OCI-M1 (cell line): ENCODE results near the gene CCDC88A.
"Not testable (repeated sequence)": the region's sequence is repeated elsewhere in the genome, so short reads cannot be mapped to it uniquely, and the experiment has no call there.

Experiments
- DNase-seq: peaks from one replicate; lab custom pipeline; 2025; lab: John Stamatoyannopoulos, UW

CCDC88A gene

DNA sequence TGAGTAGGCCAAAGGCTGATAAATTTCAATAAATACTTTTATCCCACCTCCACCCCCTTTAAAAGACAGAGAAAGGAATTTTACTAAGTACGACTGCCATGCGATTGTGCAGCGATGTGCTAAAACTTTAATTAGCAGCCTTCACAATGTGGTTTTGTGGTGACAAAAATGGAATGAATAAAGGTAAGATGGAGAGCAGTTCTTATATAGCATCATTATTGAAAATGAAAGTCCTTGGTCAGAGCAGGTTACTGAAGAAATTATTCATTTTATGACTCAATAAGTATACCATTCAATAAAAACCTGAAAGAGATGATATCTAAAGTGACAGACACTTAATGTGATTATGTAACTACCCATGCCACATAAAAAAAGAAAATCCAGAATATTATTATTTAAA is 117.4 kb downstream of the CCDC88A start:
- DNase-seq = no peak

- no peak for DNase-seq
Measured at GRCh38 chr2:55301277-55301676, 118.4 kb downstream of the CCDC88A start.

DNA sequence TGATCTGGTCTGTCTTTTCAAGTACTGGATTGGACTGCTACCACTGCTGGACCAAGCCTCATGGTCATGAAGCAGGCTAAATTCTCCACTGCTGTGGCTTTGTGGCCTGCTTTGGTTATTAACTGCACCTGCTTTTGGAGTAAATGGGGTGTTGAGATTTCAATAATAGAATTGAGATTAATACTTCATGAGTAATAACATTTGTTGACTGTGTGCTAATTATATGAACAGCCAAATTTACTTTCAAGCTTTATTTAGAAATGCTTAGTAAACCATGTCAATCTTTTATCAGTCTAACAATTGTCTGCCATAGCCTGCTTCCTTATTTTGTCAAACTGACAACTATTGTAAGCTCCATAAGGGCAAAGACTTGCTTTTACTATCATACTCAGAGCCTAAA is 123.3 kb downstream of the CCDC88A start:
- DNase-seq = no peak

- DNase-seq = no peak
Measured at GRCh38 chr2:55283083-55283482, 136.6 kb downstream of the CCDC88A start.

GRCh38 chr2:55282110-55282917 is 137.3 kb downstream of the CCDC88A start:
- peak; percentile 90 for DNase-seq

GRCh38 chr2:55280851-55281546 is 138.7 kb downstream of the CCDC88A start:
- DNase-seq = not testable (repeated sequence)

- not testable (repeated sequence) for DNase-seq
Measured at GRCh38 chr2:55279859-55280424, 139.7 kb downstream of the CCDC88A start.

- not testable (repeated sequence) for DNase-seq
Measured at GRCh38 chr2:55279214-55279835, 140.3 kb downstream of the CCDC88A start.

GRCh38 chr2:55277310-55277709 is 142.3 kb downstream of the CCDC88A start:
- no peak for DNase-seq

DNA sequence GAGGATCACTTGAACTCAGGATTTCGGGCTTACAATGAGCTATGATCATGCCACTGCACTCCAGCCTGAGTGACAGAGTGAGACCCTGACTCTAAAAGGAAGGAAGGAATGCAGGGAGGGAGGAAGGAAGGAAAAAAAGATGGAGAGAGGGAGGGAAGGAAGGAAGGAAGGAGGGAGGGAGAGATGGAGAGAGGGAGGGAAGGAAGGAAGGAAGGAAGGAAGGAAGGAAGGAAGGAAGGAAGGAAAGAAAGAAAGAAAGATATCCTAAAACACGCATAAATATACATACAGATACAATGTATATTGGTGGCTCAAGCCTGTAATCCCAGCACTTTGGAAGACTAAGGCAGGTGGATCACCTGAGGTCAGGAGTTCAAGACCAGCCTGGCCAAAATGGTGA is 145.3 kb downstream of the CCDC88A start:
- not testable (repeated sequence) for DNase-seq

GRCh38 chr2:55269645-55269990 is 150.0 kb downstream of the CCDC88A start:
- peak; percentile 55 for DNase-seq

DNA sequence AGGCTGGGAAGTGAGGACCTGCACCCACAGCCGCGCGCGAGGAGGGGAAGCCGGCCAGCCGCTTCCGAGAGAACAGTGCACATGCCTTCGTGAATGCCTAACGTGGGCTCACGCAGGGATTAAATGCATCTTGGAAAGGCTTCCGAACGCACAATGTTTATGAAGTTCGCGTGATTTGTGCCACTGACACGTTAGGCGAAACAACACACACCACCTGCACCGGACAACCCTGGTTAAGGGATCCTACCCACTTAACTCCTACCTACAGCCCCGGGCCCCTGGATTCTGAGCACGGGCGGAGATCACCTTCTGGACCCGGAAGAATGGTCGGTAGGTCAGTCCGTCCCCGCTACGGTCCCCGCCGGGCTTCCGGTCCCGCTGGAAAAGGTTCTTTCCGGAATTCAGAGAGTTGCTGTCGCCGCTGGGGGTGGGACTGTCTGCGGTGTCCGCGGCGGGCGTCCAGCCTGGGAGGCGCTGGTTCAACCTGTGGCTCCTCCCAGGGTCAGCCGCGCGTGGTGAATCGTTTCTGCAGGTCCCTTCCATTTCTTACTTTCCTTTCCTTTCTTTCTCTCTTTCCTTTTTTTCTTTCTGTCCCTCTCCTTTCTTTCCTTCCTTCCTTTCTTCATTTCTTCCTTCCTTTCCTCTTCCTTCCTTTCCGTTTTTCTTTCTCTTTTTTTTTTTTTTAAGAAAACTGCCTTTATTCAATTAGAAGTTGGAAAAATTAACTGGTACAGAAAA is 150.6 kb downstream of the CCDC88A start, which contains the start of gene MTIF2:
TSS of gene MTIF2 (minus strand) at position 325 of the 738 bp plus-strand sequence. CDS start 5,373 bp downstream, outside the sequence.
- DNase-seq = peak; percentile 97

DNA sequence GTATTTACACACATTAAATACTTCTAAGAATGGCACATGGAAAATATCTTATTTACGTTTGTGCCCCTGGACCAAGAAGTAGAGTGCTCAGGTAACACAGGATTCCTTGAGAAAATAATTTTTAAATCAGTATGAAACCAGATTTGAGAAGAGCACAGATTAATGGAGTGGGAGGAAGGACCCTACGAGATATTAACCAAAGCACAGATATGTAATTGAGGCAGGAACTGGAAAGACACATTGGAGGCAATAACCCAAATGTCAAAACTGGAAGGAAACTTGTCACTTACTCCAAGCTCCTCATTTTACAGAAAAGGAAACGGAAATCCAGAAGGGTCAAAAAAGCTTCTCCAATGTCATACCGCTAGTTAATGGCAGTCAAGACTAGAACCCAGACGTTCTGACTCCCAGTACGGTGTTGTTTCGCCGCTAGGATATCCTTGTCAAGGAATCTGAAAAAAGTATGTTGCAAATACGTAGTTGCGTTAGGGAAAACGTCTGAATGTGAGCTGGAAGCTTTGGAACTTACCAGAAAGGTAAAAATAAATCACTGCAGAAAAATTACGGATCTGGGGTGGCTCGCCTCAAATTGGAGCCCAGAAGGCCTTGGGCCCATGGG is 151.3 kb downstream of the CCDC88A start:
- peak; percentile 41 for DNase-seq

DNA sequence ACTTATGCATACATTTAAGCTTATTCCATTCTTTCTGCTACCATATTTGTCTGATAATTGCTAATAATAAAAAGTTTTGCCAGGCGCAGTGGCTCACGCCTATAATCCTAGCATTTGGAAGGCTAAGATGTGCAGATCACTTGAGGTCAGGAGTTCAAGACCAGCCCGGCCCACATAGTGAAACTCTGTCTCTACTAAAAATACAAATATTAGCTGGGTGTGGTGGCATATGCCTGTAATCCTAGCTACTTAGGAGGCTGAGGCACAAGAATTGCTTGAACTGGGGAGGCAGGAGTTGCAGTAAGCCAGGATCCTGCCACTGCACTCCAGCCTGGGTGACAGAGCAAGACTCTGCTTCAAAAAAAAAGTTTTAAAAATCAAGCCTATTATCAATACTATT is 160.1 kb downstream of the CCDC88A start:
- not testable (repeated sequence) for DNase-seq

GRCh38 chr2:55252832-55253231 is 166.8 kb downstream of the CCDC88A start:
- no peak for DNase-seq

- DNase-seq = no peak
Measured at GRCh38 chr2:55247025-55247424, 172.6 kb downstream of the CCDC88A start.

- DNase-seq = no peak
Measured at GRCh38 chr2:55245411-55245810, 174.2 kb downstream of the CCDC88A start.

DNA sequence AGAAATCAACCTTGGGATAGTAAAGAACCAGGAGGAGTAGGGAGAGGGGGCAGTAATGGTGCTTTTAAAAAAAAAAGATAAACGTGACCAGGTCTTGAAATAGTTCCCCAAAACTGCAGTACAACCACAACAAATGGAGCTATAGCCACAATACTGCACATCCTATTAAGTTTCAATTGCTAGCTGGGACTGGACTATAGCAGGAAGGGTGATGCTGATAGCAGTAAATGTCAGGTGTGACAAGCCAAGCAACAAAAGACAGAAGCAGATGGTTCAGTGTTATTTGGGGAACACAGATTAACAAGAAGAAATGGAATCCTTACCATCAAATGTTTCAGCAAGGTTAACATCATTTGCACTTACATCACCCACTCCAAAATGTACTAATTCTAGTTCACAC is 177.0 kb downstream of the CCDC88A start:
- no peak for DNase-seq

DNA sequence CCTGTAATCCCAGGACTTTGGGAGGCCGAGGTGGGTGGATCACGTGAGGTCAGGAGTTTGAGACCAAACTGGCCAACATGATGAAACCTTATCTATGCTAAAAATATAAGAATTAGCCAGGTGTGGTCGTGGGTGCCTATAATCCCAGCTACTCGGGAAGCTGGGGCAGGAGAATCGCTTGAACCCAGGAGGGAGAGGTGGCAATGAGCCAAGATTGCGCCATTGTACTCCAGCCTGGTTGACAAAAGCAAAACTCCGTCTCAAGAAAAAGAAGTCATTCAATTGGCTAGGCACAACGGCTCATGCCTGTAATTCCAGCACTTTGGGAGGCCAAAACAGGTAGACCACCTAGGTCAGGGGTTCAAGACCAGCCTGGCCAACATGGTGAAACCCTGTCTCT is 178.1 kb downstream of the CCDC88A start:
- DNase-seq = not testable (repeated sequence)

GRCh38 chr2:55239656-55240222 is 179.9 kb downstream of the CCDC88A start:
- DNase-seq = no peak
